ENCODE data around the gene SYNPO.

Gene SYNPO

GRCh38 chr5:150607105-150607504, 33.4 kb upstream of the SYNPO start:
- no peak for DNase-seq (ENCODE audit: low spot score)

GRCh38 chr5:150607991-150608390, 32.5 kb upstream of the SYNPO start:
- no peak for DNase-seq (ENCODE audit: low spot score)

GRCh38 chr5:150608991-150609390, 31.5 kb upstream of the SYNPO start:
- no peak for DNase-seq (ENCODE audit: low spot score)

- no peak for DNase-seq (ENCODE audit: low spot score)
Measured at GRCh38 chr5:150609843-150610584, 30.4 kb upstream of the SYNPO start.

GRCh38 chr5:150611026-150611425, 29.4 kb upstream of the SYNPO start:
- no peak for DNase-seq (ENCODE audit: low spot score)

- no peak for DNase-seq (ENCODE audit: low spot score)
Measured at GRCh38 chr5:150612405-150612804, 28.1 kb upstream of the SYNPO start.

GRCh38 chr5:150612905-150613670, 27.4 kb upstream of the SYNPO start:
- DNase-seq (ENCODE audit: low spot score) = no peak

GRCh38 chr5:150613991-150614660, 26.3 kb upstream of the SYNPO start:
- DNase-seq (ENCODE audit: low spot score) = no peak

GRCh38 chr5:150614661-150615060, 25.8 kb upstream of the SYNPO start:
- no peak for DNase-seq (ENCODE audit: low spot score)

GRCh38 chr5:150615141-150615699, 25.2 kb upstream of the SYNPO start:
- no peak for DNase-seq (ENCODE audit: low spot score)

- DNase-seq (ENCODE audit: low spot score) = no peak
Measured at GRCh38 chr5:150616024-150616470, 24.4 kb upstream of the SYNPO start.

- DNase-seq (ENCODE audit: low spot score) = no peak
Measured at GRCh38 chr5:150616506-150616905, 24.0 kb upstream of the SYNPO start.

GRCh38 chr5:150618163-150618562, 22.3 kb upstream of the SYNPO start:
- DNase-seq (ENCODE audit: low spot score) = no peak

GRCh38 chr5:150618588-150619281, 21.7 kb upstream of the SYNPO start:
- no peak for DNase-seq (ENCODE audit: low spot score)

- DNase-seq (ENCODE audit: low spot score) = no peak
Measured at GRCh38 chr5:150619359-150620230, 20.9 kb upstream of the SYNPO start.

GRCh38 chr5:150621301-150621700, 19.2 kb upstream of the SYNPO start:
- DNase-seq (ENCODE audit: low spot score) = no peak

GRCh38 chr5:150622157-150622556, 18.3 kb upstream of the SYNPO start:
- DNase-seq (ENCODE audit: low spot score) = no peak

GRCh38 chr5:150623152-150623877, 17.1 kb upstream of the SYNPO start:
- DNase-seq (ENCODE audit: low spot score) = no peak

- no peak for DNase-seq (ENCODE audit: low spot score)
Measured at GRCh38 chr5:150623878-150624216, 16.6 kb upstream of the SYNPO start.
